SW 1271 (cell line): ENCODE measurements around the gene CAMK2B.

Experiments used
- DNase-seq, 2 experiments: peaks; one replicate each; lab custom pipeline; 2025; lab: John Stamatoyannopoulos, UW

The CAMK2B gene

GRCh38 chr7:44286618-44287487, 38.5 kb downstream of the CAMK2B start:
- DNase-seq, result no peak

- DNase-seq, result no peak
Observed at GRCh38 chr7:44286182-44286617, 39.2 kb downstream of the CAMK2B start.

DNA sequence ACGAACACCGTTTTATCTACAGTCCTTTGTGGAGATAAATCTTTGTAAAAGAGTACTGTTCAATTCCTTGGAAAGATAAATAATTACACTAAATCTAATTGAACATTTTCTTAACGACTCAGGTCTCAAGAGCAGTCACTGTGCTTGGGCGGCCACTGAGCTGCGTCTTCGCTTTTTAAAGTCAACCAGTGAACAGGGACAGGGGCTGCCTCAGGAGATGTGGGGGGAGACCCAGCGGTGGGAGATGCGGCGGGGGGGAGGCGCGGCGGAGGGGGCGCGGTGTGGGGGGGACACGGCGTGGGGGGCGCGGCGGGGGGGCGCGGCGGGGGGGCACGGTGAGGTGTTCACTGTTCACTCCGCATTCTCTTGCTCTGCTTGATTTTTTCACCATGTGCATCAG, 39.8 kb downstream of the CAMK2B start:
- no peak for DNase-seq

DNA sequence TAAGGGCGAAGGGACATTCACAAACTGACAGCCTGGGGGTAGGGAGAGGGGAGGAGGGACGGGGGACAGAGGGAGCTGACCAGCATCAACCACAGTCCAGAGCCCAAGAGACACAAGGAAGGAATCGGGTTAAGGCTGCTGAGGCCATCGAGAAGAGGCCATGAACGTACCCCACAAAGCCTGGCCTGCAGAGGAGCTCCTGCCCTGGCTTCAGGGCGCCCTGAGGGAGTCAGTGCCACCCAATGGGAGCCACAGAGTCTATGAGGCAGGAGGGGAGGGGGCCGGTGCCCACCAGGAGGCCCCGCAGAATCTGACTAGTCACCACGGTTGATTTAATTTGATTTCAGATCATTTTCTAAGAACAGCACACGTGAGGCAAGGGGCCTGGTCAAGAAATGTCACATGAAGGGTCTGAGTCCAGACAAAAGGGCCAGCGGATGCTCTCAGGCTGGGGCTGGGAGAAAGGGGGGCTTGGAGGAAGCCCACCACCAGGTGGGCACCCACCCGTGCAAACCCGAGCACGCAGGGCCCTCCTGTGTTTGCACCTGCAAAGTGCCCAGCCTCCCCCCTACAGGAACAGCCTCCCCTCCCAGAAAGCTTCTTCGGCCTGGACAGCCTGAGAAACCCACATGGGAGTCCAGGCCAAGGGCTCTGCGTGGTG, 40.4 kb downstream of the CAMK2B start:
- DNase-seq, result no peak

- no peak for DNase-seq
Observed at GRCh38 chr7:44284216-44284615, 41.2 kb downstream of the CAMK2B start.

DNA sequence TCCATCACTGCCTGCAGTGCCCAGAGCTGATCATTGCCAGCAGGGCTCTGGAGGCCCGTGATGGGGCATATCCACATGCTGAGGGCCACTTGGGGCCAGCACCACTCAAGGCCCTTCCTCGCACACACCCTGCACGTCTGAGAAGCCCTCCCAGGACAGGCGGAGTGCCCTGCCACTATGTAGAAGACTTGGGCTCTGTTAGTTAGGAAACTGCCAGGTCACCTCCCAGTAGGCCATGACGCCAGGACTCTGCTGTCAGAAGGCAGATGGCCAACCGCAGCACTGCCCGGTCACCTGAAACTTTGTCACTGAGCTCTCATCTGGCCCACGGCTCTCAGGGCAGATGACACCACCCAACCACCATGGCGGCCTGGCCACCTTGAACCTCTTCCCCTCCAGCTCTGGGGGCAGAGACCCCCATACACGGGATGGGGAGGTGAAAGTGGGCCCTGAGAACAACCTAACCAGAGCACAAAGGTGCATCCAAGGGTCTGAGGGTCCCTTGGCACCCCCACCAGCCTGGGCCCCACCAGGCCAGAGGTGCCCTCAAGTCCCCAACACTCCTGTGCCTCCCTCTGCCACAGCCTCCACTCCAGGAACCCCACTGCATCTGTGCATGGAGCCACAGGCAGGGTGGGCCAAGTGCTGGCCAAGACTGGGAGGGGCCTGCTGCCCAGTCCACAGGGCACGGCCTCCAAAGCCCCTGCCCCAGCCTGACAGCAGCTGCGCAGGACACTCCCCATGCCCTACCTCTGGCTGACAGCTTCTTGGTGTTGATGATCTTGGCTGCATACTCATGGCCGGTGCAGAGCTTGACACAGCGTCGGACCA, 41.8 kb downstream of the CAMK2B start:
- DNase-seq, result no peak

- no peak for DNase-seq
Observed at GRCh38 chr7:44282601-44283171, 42.7 kb downstream of the CAMK2B start.

GRCh38 chr7:44281811-44282600, 43.4 kb downstream of the CAMK2B start:
- DNase-seq, result no peak

GRCh38 chr7:44280993-44281721, 44.2 kb downstream of the CAMK2B start:
- DNase-seq, result no peak

- no peak for DNase-seq
Observed at GRCh38 chr7:44280636-44280992, 44.8 kb downstream of the CAMK2B start.

GRCh38 chr7:44279731-44280505, 45.5 kb downstream of the CAMK2B start:
- DNase-seq, result no peak

DNA sequence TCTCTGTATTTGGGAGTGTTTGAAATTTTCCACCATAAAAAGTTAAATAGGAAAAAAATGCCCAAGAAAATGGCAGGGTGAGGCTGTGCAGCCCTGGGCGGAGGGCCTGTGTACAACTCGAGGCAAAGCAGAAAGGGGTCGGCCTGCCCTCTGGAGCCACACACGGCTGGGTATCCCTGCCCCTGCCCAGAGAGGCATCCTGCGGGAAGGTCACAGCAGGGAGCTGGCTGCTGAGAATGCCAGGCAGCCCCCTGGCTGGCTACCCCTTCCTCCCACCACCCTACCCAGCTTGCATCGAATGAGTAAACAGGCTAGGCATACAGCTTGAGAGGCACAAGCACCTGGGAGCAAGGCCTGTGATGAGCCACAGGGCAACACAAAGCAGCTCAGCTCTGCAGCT, 46.1 kb downstream of the CAMK2B start:
- no peak for DNase-seq

DNA sequence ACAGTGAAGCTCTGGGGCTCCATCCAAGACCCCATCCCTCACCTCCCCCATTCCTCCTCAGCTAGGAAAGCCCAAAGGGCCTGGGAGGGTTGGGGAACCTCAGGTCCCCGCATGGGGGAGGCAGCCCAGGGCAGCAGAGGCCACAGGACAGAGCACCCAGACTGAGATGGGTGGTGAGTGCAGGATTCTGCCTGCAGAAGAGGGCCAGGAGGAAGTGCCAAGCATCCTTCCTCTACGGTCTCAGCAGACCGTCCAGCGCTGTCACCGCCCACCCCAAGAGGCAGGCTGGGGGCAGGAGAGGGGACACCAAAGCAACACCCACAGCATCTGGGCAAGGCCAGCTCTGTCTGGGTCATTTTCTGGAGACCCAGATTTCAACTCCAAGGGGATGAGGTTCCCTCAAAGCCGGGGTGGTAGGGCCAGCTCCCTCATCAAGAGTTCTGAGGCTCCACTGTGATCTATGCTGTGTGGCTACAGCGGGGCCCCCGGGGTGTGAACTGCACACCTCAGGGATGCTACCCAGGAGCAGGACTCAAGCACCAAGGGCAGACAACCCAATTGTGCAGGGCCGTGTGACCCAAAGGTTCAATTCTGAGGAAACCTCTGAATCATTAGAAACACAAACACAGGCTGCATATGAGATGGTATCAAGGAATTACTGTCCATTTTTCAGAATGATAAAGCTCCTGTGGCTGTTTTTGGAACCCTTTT, 46.8 kb downstream of the CAMK2B start:
- DNase-seq, result no peak

DNA sequence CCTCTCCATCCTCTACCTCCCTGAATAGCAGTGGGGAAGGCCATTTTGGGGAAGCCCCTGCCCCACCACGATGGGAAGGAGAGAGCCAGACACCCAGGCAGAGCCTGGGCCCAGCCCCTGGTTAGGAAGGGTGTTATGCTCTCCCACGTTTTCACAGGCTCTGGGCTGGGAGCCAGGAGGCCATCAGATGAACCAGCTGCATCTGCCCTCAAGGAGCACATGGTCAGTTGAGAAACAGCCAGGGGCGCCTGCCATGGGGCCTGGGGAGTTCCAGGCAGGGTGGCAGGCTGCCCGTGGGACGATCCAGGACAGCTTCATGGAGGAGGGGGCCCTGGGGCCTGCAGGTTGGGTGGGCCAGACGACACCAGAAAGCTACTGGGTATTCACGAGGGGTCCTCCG, 47.5 kb downstream of the CAMK2B start:
- no peak for DNase-seq

- DNase-seq, result no peak
Observed at GRCh38 chr7:44277391-44277790, 48.0 kb downstream of the CAMK2B start.

DNA sequence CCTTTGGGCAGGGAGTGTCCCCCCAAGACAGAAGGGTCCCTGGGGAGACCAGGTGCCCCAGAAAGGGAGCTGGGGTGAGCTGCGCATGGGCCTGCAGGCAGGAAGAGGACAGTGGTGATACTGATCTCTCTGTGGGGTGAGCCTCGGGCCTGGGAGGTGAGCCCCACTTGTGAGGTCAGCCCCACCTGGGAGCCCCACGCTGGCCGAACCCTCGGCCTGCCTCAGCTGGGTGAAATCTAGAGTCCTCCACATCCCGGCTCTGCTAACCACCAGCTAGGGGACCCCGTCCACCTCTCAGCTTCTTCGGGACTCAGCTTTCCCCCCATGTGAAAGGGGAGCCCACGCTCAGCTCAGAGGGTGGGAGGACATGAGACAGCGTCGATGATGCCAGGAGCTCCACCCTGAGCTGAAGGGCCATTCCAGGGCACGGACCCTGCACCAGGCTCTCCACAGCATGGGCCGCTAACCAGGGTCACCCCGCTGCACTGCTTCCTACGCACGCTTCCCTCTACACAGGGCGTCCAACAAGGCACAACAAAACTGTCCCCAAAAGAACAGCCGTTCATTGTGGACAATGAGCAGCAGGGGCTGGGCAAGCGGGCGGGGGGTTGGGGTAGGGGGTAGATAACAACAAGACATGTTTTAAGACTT, 48.7 kb downstream of the CAMK2B start:
- no peak for DNase-seq

DNA sequence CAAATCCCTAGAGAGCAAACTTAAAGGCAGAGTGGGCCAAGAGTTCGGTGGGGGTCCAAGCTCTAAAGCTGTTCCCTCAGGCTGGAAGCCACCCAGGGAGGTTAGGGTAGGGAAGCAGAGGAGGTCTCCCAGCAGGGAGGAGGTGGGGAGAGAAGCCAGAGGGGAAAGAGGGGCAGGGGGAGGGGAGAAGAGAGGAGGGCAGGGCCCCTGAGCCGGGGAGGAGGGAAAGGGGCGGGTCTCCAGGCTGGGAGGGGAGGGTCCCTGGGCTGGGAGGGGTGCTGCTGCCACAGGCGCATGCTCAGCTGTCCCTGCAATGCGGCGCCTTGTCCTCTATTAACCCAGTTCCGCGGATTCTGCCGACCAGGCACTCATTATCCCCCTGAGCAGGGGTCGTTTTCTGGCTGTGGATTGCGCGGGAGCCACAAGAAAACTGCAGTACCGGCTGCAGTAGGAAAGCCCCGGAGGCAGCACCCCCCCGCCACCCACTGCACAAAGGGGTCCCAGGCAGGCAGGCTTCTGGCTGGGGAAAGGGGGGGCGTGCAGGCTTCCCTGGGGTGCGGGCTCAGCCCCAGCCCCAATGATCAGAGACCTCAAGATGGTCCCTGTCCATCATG, 49.3 kb downstream of the CAMK2B start:
- no peak for DNase-seq

GRCh38 chr7:44275146-44275545, 50.2 kb downstream of the CAMK2B start:
- DNase-seq, result no peak
